ENCODE results near the gene LRRC15. TPM values are rescaled to one million over a fixed set of nuclear protein-coding genes. Genes with fewer than 3 reads are reported as not detected.

The LRRC15 gene
- total RNA-seq, 1 donor from 2014 or later: not detected

GRCh38 chr3:194321693-194322640, 47.6 kb downstream of the LRRC15 start:
- Mint-ChIP-seq H3K27me3 (ENCODE audit: unreplicated experiment) (peaks cover 7% of the 10 kb centered on the region), H3K4me1 (ENCODE audit: unreplicated experiment) (peaks cover 6% of the 10 kb centered on the region), H3K4me3 (ENCODE audit: unreplicated experiment) (no peak overlapping the region), H3K27ac (ENCODE audit: unreplicated experiment) (no peak overlapping the region), H3K9me3 (ENCODE audit: unreplicated experiment) (peaks cover 9% of the 10 kb centered on the region), H3K36me3 (ENCODE audit: low read depth, unreplicated experiment) (peaks cover 22% of the 10 kb centered on the region)
- no peak for DNase-seq (ENCODE audit: low spot score)
- no peak for TF ChIP-seq CTCF (IDR thresholded peaks at IDR 0.05; ENCODE audit: unreplicated experiment)

GRCh38 chr3:194320744-194321243, 48.7 kb downstream of the LRRC15 start:
- Mint-ChIP-seq H3K4me1 (ENCODE audit: unreplicated experiment) (peaks cover 9% of the 10 kb centered on the region), H3K9me3 (ENCODE audit: unreplicated experiment) (peaks cover 9% of the 10 kb centered on the region), H3K27ac (ENCODE audit: unreplicated experiment) (no peak overlapping the region), H3K4me3 (ENCODE audit: unreplicated experiment) (no peak overlapping the region), H3K27me3 (ENCODE audit: unreplicated experiment) (peaks cover 11% of the 10 kb centered on the region), H3K36me3 (ENCODE audit: low read depth, unreplicated experiment) (peaks cover 22% of the 10 kb centered on the region)
- no peak for DNase-seq (ENCODE audit: low spot score)
- TF ChIP-seq CTCF (IDR thresholded peaks at IDR 0.05; ENCODE audit: unreplicated experiment): no peak

- peaks cover 14% of the 10 kb centered on the region for H3K27me3 Mint-ChIP-seq (ENCODE audit: unreplicated experiment)
- no peak overlapping the region for H3K27ac Mint-ChIP-seq (ENCODE audit: unreplicated experiment)
These were observed 49.4 kb downstream of the LRRC15 start for GRCh38 chr3:194320100-194320499.

GRCh38 chr3:194318511-194319161, 50.9 kb downstream of the LRRC15 start:
- Mint-ChIP-seq H3K27me3 (ENCODE audit: unreplicated experiment) (peaks cover 17% of the 10 kb centered on the region), H3K4me1 (ENCODE audit: unreplicated experiment) (peaks cover 22% of the 10 kb centered on the region), H3K27ac (ENCODE audit: unreplicated experiment) (no peak overlapping the region), H3K9me3 (ENCODE audit: unreplicated experiment) (peaks cover 9% of the 10 kb centered on the region), H3K4me3 (ENCODE audit: unreplicated experiment) (no peak overlapping the region), H3K36me3 (ENCODE audit: low read depth, unreplicated experiment) (peaks cover 22% of the 10 kb centered on the region)
- no peak for TF ChIP-seq CTCF (IDR thresholded peaks at IDR 0.05; ENCODE audit: unreplicated experiment)
- DNase-seq (ENCODE audit: low spot score): no peak

More at GRCh38 chr3:194320100-194320499, 49.4 kb downstream of the LRRC15 start:
- no peak for DNase-seq (ENCODE audit: low spot score)
- H3K4me3 Mint-ChIP-seq (ENCODE audit: unreplicated experiment): no peak overlapping the region
- H3K36me3 Mint-ChIP-seq (ENCODE audit: low read depth, unreplicated experiment): peaks cover 22% of the 10 kb centered on the region
- H3K9me3 Mint-ChIP-seq (ENCODE audit: unreplicated experiment): peaks cover 9% of the 10 kb centered on the region
- H3K4me1 Mint-ChIP-seq (ENCODE audit: unreplicated experiment): peaks cover 13% of the 10 kb centered on the region
- TF ChIP-seq CTCF (IDR thresholded peaks at IDR 0.05; ENCODE audit: unreplicated experiment): no peak
